ENCODE measurements around the gene CHD9. TPM values are rescaled to one million over a fixed set of nuclear protein-coding genes. Genes with fewer than 3 reads are reported as not detected.

The CHD9 gene
- total RNA-seq, 1 experiment from 2014 or later = 18.9 TPM

- ChIA-PET POLR2A (interaction anchor here (0.6 kb wide), 1 partner anchor 422 kb away, joined by 4 read pairs; no protein-coding TSS in a partner anchor), CTCF (no interaction called here), RAD21 (ENCODE audit: low non-redundant PET in 1 of 2, low total read pairs in 2 of 2, uncharacterized antibody in 2 of 2, unreplicated experiment in 2 of 2) (no interaction called here)
- H3K9ac ChIP-seq (ENCODE audit: low read length) = no peak overlapping the region
- H3K27ac ChIP-seq (ENCODE audit: low read depth, low read length) = no peak overlapping the region
- no peaks in the 10 kb centered on the region for H3K9me2 ChIP-seq (ENCODE audit: insufficient read depth)
- BruUV-seq (replicated peaks) = no TSS peak
- H3K4me1 ChIP-seq (ENCODE audit: control insufficient read depth in 1 of 2, insufficient read depth in 2 of 2, low read length in 2 of 2) = peaks cover 0 to 2% of the 10 kb centered on the region in 2 experiments; a peak in 1 of 4 replicates
- DNase-seq (ENCODE audit: low read depth, low spot score) (no peak), ATAC-seq (no peak)
- peaks cover 76% of the 10 kb centered on the region for H3K79me2 ChIP-seq (ENCODE audit: insufficient read depth, low read length)
- TF ChIP-seq SP1 (IDR thresholded peaks at IDR 0.05; ENCODE audit: low read depth) (no peak), SIN3A (IDR thresholded peaks at IDR 0.05; ENCODE audit: low read depth) (no peak), CEBPB (IDR thresholded peaks at IDR 0.05; ENCODE audit: low read depth) (no peak), ZNF274 (IDR thresholded peaks at IDR 0.05; ENCODE audit: low read depth, low read length) (no peak), ZBTB33 (IDR thresholded peaks at IDR 0.05; ENCODE audit: extremely low read depth, insufficient replicate concordance, low read length) (no peak), MAX (IDR thresholded peaks at IDR 0.05) (no peak), REST (IDR thresholded peaks at IDR 0.05; ENCODE audit: low read depth) (no peak), SRF (IDR thresholded peaks at IDR 0.05; ENCODE audit: low read depth) (no peak)
- intact Hi-C loops (cut with micrococcal nuclease) = no loop called here
- no peaks in the 10 kb centered on the region for H3K9me3 ChIP-seq (ENCODE audit: control insufficient read depth in 1 of 2, insufficient read depth in 1 of 2, low read depth in 1 of 2, low read length in 2 of 2)
- no peak overlapping the region for H3K4me2 ChIP-seq (ENCODE audit: low read length)
- H3K27me3 ChIP-seq (ENCODE audit: insufficient read depth, low read length) = no peaks in the 10 kb centered on the region
- no peaks in the 10 kb centered on the region for H3K36me3 ChIP-seq (ENCODE audit: control insufficient read depth in 1 of 2, insufficient read depth in 2 of 2, low read length in 2 of 2)
- no peak overlapping the region for H3K4me3 ChIP-seq (replicated peaks in 1 of 2; ENCODE audit: low read depth in 1 of 2, low read length in 2 of 2)
- H2AFZ ChIP-seq (ENCODE audit: low read depth, low read length, poor library complexity, severe bottlenecking) = no peak overlapping the region
- H4K20me1 ChIP-seq (ENCODE audit: insufficient read depth) = no peaks in the 10 kb centered on the region
Observed at GRCh38 chr16:53081032-53081424, 26.2 kb downstream of the CHD9 start.

All from HCT116 (cell line).